Renal cortical epithelial cell (primary cell): Measurements from ENCODE around the gene IRAK2. TPM values are rescaled to one million over a fixed set of nuclear protein-coding genes. Genes with fewer than 3 reads are reported as not detected.
"Not testable (repeated sequence)": the region's sequence is repeated elsewhere in the genome, so short reads cannot be mapped to it uniquely, and the experiment has no call there.

ENCODE experiments used
- DNase-seq: peaks from one replicate; pipeline ENCODE4 v3.0.0-alpha.2; 2011; ENCODE audit warnings: low read depth
- total RNA-seq: library from RNA; depleted of rRNA; stranded (reverse); fragments of >200 nt; gene quantifications from 2 replicates; pipeline ENCODE4 v1.2.3, GENCODE V29; 2014

Gene IRAK2
- total RNA-seq, 1 donor from 2014 or later: 13.7 TPM

- DNase-seq: peak; percentile 40
Observed at GRCh38 chr3:10249833-10250232, 85.1 kb downstream of the IRAK2 start.

- DNase-seq: no peak
Observed at GRCh38 chr3:10251006-10251405, 86.3 kb downstream of the IRAK2 start.

- DNase-seq: no peak
Observed at GRCh38 chr3:10253731-10254130, 89.0 kb downstream of the IRAK2 start.

GRCh38 chr3:10255835-10256234 is 91.1 kb downstream of the IRAK2 start:
- DNase-seq: no peak

- DNase-seq: no peak
Observed at GRCh38 chr3:10259036-10259435, 94.3 kb downstream of the IRAK2 start.

- DNase-seq: no peak
Observed at GRCh38 chr3:10259798-10260197, 95.1 kb downstream of the IRAK2 start.

GRCh38 chr3:10260211-10260701 is 95.5 kb downstream of the IRAK2 start:
- DNase-seq: no peak

- no peak for DNase-seq
Observed at GRCh38 chr3:10262027-10262426, 97.3 kb downstream of the IRAK2 start.

GRCh38 chr3:10263646-10264363 is 99.1 kb downstream of the IRAK2 start:
- DNase-seq: peak; percentile 50

GRCh38 chr3:10265833-10266232 is 101.1 kb downstream of the IRAK2 start:
- no peak for DNase-seq

- not testable (repeated sequence) for DNase-seq
Observed at GRCh38 chr3:10266936-10267335, 102.2 kb downstream of the IRAK2 start.

GRCh38 chr3:10268116-10268515 is 103.4 kb downstream of the IRAK2 start:
- DNase-seq: no peak

GRCh38 chr3:10268930-10269329 is 104.2 kb downstream of the IRAK2 start:
- DNase-seq: no peak

GRCh38 chr3:10269443-10269842 is 104.7 kb downstream of the IRAK2 start:
- DNase-seq: no peak

- DNase-seq: not testable (repeated sequence)
Observed at GRCh38 chr3:10272476-10272875, 107.8 kb downstream of the IRAK2 start.

GRCh38 chr3:10272977-10273376 is 108.3 kb downstream of the IRAK2 start:
- DNase-seq: no peak

GRCh38 chr3:10273702-10274305 is 109.1 kb downstream of the IRAK2 start:
- DNase-seq: peak; percentile 83

GRCh38 chr3:10274601-10275000 is 109.9 kb downstream of the IRAK2 start:
- no peak for DNase-seq

GRCh38 chr3:10277115-10277625 is 112.5 kb downstream of the IRAK2 start:
- no peak for DNase-seq

- no peak for DNase-seq
Observed at GRCh38 chr3:10278501-10278900, 113.8 kb downstream of the IRAK2 start.

GRCh38 chr3:10279384-10280176 is 114.9 kb downstream of the IRAK2 start:
- DNase-seq: no peak

GRCh38 chr3:10280177-10280529 is 115.4 kb downstream of the IRAK2 start:
- DNase-seq: no peak
